Esophagus muscularis mucosa (tissue), 4 donors: ENCODE results near the gene VMAC. TPM values are rescaled to one million over a fixed set of nuclear protein-coding genes. Genes with fewer than 3 reads are reported as not detected.

Experiments used
- DNase-seq: peaks from one replicate; pipeline ENCODE4 v3.0.0-alpha.2; 2017; ENCODE audit errors: extremely low spot score
- H3K27ac ChIP-seq, 4 donors: fragments of 200-600 bp; sonication (generic); replicated peaks in 1 of 4; 1 replicate in 3 of 4; 2 replicates in 1 of 4; pipeline ENCODE4 v1.5.1; 2016 to 2019; ENCODE audit warnings: mild to moderate bottlenecking in 1 of 4
- H3K27me3 ChIP-seq, 4 donors: fragments of 200-600 bp; sonication (generic); one replicate each; pipeline versions ENCODE4 v1.5.1 to v1.6.0; 2016 to 2019
- H3K36me3 ChIP-seq, 4 donors: fragments of 200-600 bp; sonication (generic); one replicate each; pipeline ENCODE4 v1.5.1; 2016 to 2019
- H3K4me1 ChIP-seq, 4 donors: fragments of 200-600 bp; sonication (generic); one replicate each; pipeline ENCODE4 v1.5.1; 2016 to 2019
- H3K4me3 ChIP-seq, 4 donors: fragments of 200-600 bp; sonication (generic); 1 replicate in 2 of 4; 2 replicates in 2 of 4; pipeline ENCODE4 v1.5.1; 2016 to 2019; ENCODE audit warnings: mild to moderate bottlenecking in 4 of 4, moderate library complexity in 1 of 4
- H3K9me3 ChIP-seq, 4 donors: fragments of 200-600 bp; sonication (generic); 1 replicate in 3 of 4; 2 replicates in 1 of 4; pipeline ENCODE4 v1.5.1; 2016 to 2019
- CTCF ChIP-seq, 3 experiments: fragments of 200-600 bp in 2 of 3; fragments of 450-650 bp in 1 of 3; sonication (generic) in 2 of 3; IDR thresholded peaks; one replicate each; pipeline ENCODE4 v1.5.1; 2017 to 2019; ENCODE audit warnings: antibody characterized with exemption in 3 of 3, mild to moderate bottlenecking in 2 of 3, moderate library complexity in 1 of 3
- EP300 ChIP-seq: sonication (generic); formaldehyde crosslinking; IDR thresholded peaks from one replicate; pipeline ENCODE4 v1.6.1; 2017; ENCODE audit warnings: antibody characterized with exemption
- POLR2A ChIP-seq: fragments of 450-650 bp; IDR thresholded peaks from one replicate; pipeline ENCODE4 v1.6.1; 2017; ENCODE audit warnings: antibody characterized with exemption, moderate library complexity, mild to moderate bottlenecking, low read depth
- POLR2AphosphoS5 ChIP-seq, 2 donors: sonication (generic); formaldehyde crosslinking; IDR thresholded peaks; one replicate each; pipeline ENCODE4 v1.6.1; 2017; ENCODE audit warnings: antibody characterized with exemption in 2 of 2
- WGBS: methylation state at CpG from one replicate; pipeline ENCODE4 v1.1.5; 2018; 5-methylcytosine and 5-hydroxymethylcytosine counted together
- intact Hi-C: fragments of 100-400 bp; cut with DNase I; formaldehyde crosslinking; loops from one replicate; pipeline ENCODE4 v1.15.1; 2023
- total RNA-seq, 4 donors: library from RNA; depleted of rRNA; stranded (reverse); fragments of >200 nt; gene quantifications; one replicate each; pipeline versions ENCODE4 v1.1.0 to v1.2.1, GENCODE V29; 2016

Gene VMAC
- total RNA-seq, 4 donors from 2014 or later, result 5.0 to 12.5 (median 7.6) TPM

GRCh38 chr19:5957170-5957569 lies 52.5 kb downstream of the VMAC start:
- no peak for DNase-seq
- Histone ChIP-seq H3K9me3 (no peaks in the 10 kb centered on the region), H3K4me3 (no peak overlapping the region), H3K4me1 (peaks cover 97 to 100% (median 100%) of the 10 kb centered on the region in 4 donors), H3K36me3 (no peaks in the 10 kb centered on the region), H3K27me3 (no peaks in the 10 kb centered on the region), H3K27ac (peak overlapping the region; percentile 79 to 85 (median 84))
- TF ChIP-seq POLR2AphosphoS5 (IDR thresholded peaks at IDR 0.05), result no peak
- TF ChIP-seq POLR2A, result no peak
- intact Hi-C loops, result no loop called here
- WGBS, result 74% methylated on average over 10 of the region's 10 CpGs

GRCh38 chr19:5958074-5958850 lies 53.6 kb downstream of the VMAC start:
- intact Hi-C loops, result no loop called here
- H3K4me1 ChIP-seq, result peaks cover 97 to 100% (median 100%) of the 10 kb centered on the region in 4 donors
- peak overlapping the region; percentile 79 to 85 (median 84) for H3K27ac ChIP-seq

GRCh38 chr19:5958851-5959122 lies 54.1 kb downstream of the VMAC start:
- TF ChIP-seq CTCF (IDR thresholded peaks at IDR 0.05) (no peak), EP300 (no peak), POLR2AphosphoS5 (IDR thresholded peaks at IDR 0.05) (no peak), POLR2A (no peak)
- Histone ChIP-seq H3K4me3 (no peak overlapping the region), H3K4me1 (peaks cover 96 to 100% (median 100%) of the 10 kb centered on the region in 4 donors), H3K27me3 (no peaks in the 10 kb centered on the region), H3K27ac (peak overlapping the region; percentile 79 to 85 (median 84)), H3K36me3 (no peaks in the 10 kb centered on the region), H3K9me3 (no peaks in the 10 kb centered on the region)
- no peak for DNase-seq
- WGBS, result 78% methylated on average over 8 of the region's 10 CpGs
- intact Hi-C loops, result no loop called here

More at GRCh38 chr19:5958074-5958850, 53.6 kb downstream of the VMAC start:
- Histone ChIP-seq H3K9me3 (no peaks in the 10 kb centered on the region), H3K36me3 (no peaks in the 10 kb centered on the region), H3K27me3 (no peaks in the 10 kb centered on the region), H3K4me3 (no peak overlapping the region)
- 93% methylated on average over 12 of the region's 21 CpGs for WGBS
- TF ChIP-seq POLR2AphosphoS5 (IDR thresholded peaks at IDR 0.05) (no peak), CTCF (IDR thresholded peaks at IDR 0.05) (no peak), POLR2A (no peak), EP300 (no peak)
- DNase-seq, result no peak

- no peaks in the 10 kb centered on the region for H3K36me3 ChIP-seq
- intact Hi-C loops, result no loop called here
Measured at GRCh38 chr19:5959260-5960004, 54.8 kb downstream of the VMAC start.

More at GRCh38 chr19:5959260-5960004, 54.8 kb downstream of the VMAC start:
- no peak for TF ChIP-seq POLR2AphosphoS5 (IDR thresholded peaks at IDR 0.05)
- TF ChIP-seq EP300, result no peak
- DNase-seq, result no peak
- Histone ChIP-seq H3K4me1 (peaks cover 96 to 100% (median 100%) of the 10 kb centered on the region in 4 donors), H3K27me3 (no peaks in the 10 kb centered on the region), H3K27ac (peak overlapping the region; percentile 79 to 85 (median 84)), H3K9me3 (no peaks in the 10 kb centered on the region), H3K4me3 (no peak overlapping the region)
- 86% methylated on average over 7 of the region's 14 CpGs for WGBS

Other genes starting within 250 kb of the VMAC start
- gene MICOS13, start 224.4 kb upstream of the VMAC start, total RNA-seq, result 10 to 100 TPM; 46.4 to 70.0 (median 59.3) TPM
- 10 to 100 TPM; 15.0 to 21.8 (median 17.8) TPM for gene HSD11B1L, start 223.8 kb upstream of the VMAC start, total RNA-seq
- gene RPL36, start 214.6 kb upstream of the VMAC start, total RNA-seq, result 100 to 1,000 TPM; 461 to 719 (median 614) TPM
- 10 to 100 TPM; 49.0 to 70.4 (median 54.3) TPM for gene LONP1, start 184.7 kb upstream of the VMAC start, total RNA-seq
- gene CATSPERD, start 184.2 kb upstream of the VMAC start, total RNA-seq, result under 1 TPM in 1 of 4 donors, not detected in 3; 0.19 TPM
- gene PRR22, start 120.1 kb upstream of the VMAC start, total RNA-seq, result 1 to 10 TPM in 2 of 4 donors, under 1 TPM in 2; 0.19 to 1.2 (median 1.0) TPM
- gene DUS3L, start 113.7 kb upstream of the VMAC start, total RNA-seq, result 10 to 100 TPM; 20.3 to 34.1 (median 27.3) TPM
- 10 to 100 TPM; 12.9 to 53.0 (median 29.5) TPM for gene NRTN, start 99.8 kb upstream of the VMAC start, total RNA-seq
- under 1 TPM in 1 of 4 donors, not detected in 3; 0.17 TPM for gene FUT6, start 65.2 kb upstream of the VMAC start, total RNA-seq
- gene FUT3, start 53.4 kb upstream of the VMAC start, total RNA-seq, result under 1 TPM in 1 of 4 donors, not detected in 3; 0.57 TPM
- not detected for gene FUT5, start 34.3 kb upstream of the VMAC start, total RNA-seq
- gene NDUFA11, start 1.1 kb upstream of the VMAC start, total RNA-seq, result 100 to 1,000 TPM; 292 to 378 (median 314) TPM
- gene CAPS, start 9.4 kb downstream of the VMAC start, total RNA-seq, result 10 to 100 TPM in 3 of 4 donors, 1 to 10 TPM in 1; 5.5 to 16.1 (median 15.2) TPM
- 100 to 1,000 TPM in 2 of 4 donors, 10 to 100 TPM in 2; 92.2 to 127 (median 102) TPM for gene RANBP3, start 73.3 kb downstream of the VMAC start, total RNA-seq
- gene RFX2, start 205.6 kb downstream of the VMAC start, total RNA-seq, result 10 to 100 TPM; 25.5 to 49.9 (median 32.8) TPM
- under 1 TPM; 0.42 to 0.86 (median 0.60) TPM for gene ACSBG2, start 230.8 kb downstream of the VMAC start, total RNA-seq